Lower leg skin (tissue), 4 donors: ENCODE data around the gene CLEC2D. TPM values are rescaled to one million over a fixed set of nuclear protein-coding genes. Genes with fewer than 3 reads are reported as not detected.
"Not testable (repeated sequence)": the region's sequence is repeated elsewhere in the genome, so short reads cannot be mapped to it uniquely, and the experiment has no call there.

Source experiments
- DNase-seq, 2 donors: peaks; one replicate each; pipeline ENCODE4 v3.0.0-alpha.2; 2019; ENCODE audit warnings: low spot score in 2 of 2
- H3K4me3 ChIP-seq: fragments of 200-600 bp; sonication (generic); 2 replicates; pipeline ENCODE4 v1.5.1; 2017; ENCODE audit warnings: mild to moderate bottlenecking, low read depth; ENCODE audit not compliant: poor library complexity, severe bottlenecking
- CTCF ChIP-seq, 3 donors: fragments of 450-650 bp; IDR thresholded peaks; one replicate each; pipeline ENCODE4 v1.5.1; 2016; ENCODE audit warnings: antibody characterized with exemption in 3 of 3, mild to moderate bottlenecking in 3 of 3, moderate library complexity in 2 of 3
- POLR2A ChIP-seq, 2 donors: fragments of 450-650 bp; IDR thresholded peaks; one replicate each; pipeline ENCODE4 v1.6.1; 2016 to 2017; ENCODE audit warnings: antibody characterized with exemption in 2 of 2, mild to moderate bottlenecking in 1 of 2, moderate library complexity in 1 of 2
- WGBS, 2 donors: methylation state at CpG; one replicate each; pipeline ENCODE4 v1.1.5; 2018; 5-methylcytosine and 5-hydroxymethylcytosine counted together
- intact Hi-C: fragments of 100-400 bp; cut with DNase I; formaldehyde crosslinking; loops from one replicate; pipeline ENCODE4 v1.15.0; 2023; ENCODE audit warnings: low total_unique reads
- total RNA-seq, 4 donors: library from RNA; depleted of rRNA; stranded (reverse); fragments of >200 nt; gene quantifications; one replicate each; pipeline ENCODE4 v1.1.0, GENCODE V29; 2016

Gene CLEC2D
- total RNA-seq, 4 donors from 2014 or later, result 1.6 to 7.8 (median 2.5) TPM

GRCh38 chr12:9710584-9711375, 41.3 kb downstream of the CLEC2D start:
- H3K4me3 ChIP-seq, result no peak overlapping the region
- TF ChIP-seq POLR2A (IDR thresholded peaks at IDR 0.05), result no peak
- intact Hi-C loops, result no loop called here
- DNase-seq, result no peak
- WGBS, 2 donors, result 85 to 92% methylated on average over 3 of the region's 3 CpGs

GRCh38 chr12:9711664-9712063, 42.2 kb downstream of the CLEC2D start:
- no peak for TF ChIP-seq CTCF (IDR thresholded peaks at IDR 0.05)
- TF ChIP-seq POLR2A (IDR thresholded peaks at IDR 0.05), result no peak
- no peak for DNase-seq
- 94 to 96% methylated on average over 1 of the region's 1 CpG for WGBS, 2 donors

GRCh38 chr12:9713032-9713558, 43.6 kb downstream of the CLEC2D start:
- DNase-seq, H3K4me3 ChIP-seq, intact Hi-C loops: not testable (repeated sequence)
- WGBS, 2 donors, result 77 to 89% methylated on average over 6 of the region's 6 CpGs

More at GRCh38 chr12:9711664-9712063, 42.2 kb downstream of the CLEC2D start:
- intact Hi-C loops, result no loop called here
- no peak overlapping the region for H3K4me3 ChIP-seq

GRCh38 chr12:9717070-9717925, 47.8 kb downstream of the CLEC2D start:
- no peak for DNase-seq
- intact Hi-C loops, result no loop called here
- no peak overlapping the region for H3K4me3 ChIP-seq
- no peak for TF ChIP-seq CTCF (IDR thresholded peaks at IDR 0.05)
- no peak for TF ChIP-seq POLR2A (IDR thresholded peaks at IDR 0.05)
- WGBS, 2 donors, result 84 to 90% methylated on average over 15 of the region's 15 CpGs

GRCh38 chr12:9718968-9719367, 49.5 kb downstream of the CLEC2D start:
- TF ChIP-seq POLR2A (IDR thresholded peaks at IDR 0.05) (no peak), CTCF (IDR thresholded peaks at IDR 0.05) (no peak)
- DNase-seq, result no peak
- intact Hi-C loops, result no loop called here
- WGBS, 2 donors, result 97% methylated on average over 7 of the region's 7 CpGs
- H3K4me3 ChIP-seq, result no peak overlapping the region

- no peak overlapping the region for H3K4me3 ChIP-seq
- no peak for DNase-seq
- no peak for TF ChIP-seq CTCF (IDR thresholded peaks at IDR 0.05)
- no peak for TF ChIP-seq POLR2A (IDR thresholded peaks at IDR 0.05)
- 50 to 82% methylated on average over 1 of the region's 1 CpG for WGBS, 2 donors
- intact Hi-C loops, result no loop called here
These were observed 50.3 kb downstream of the CLEC2D start for GRCh38 chr12:9719790-9720189.
